NCI-H226 (cell line): Measurements from ENCODE around the gene ZNF710.
"Not testable (repeated sequence)": the region's sequence is repeated elsewhere in the genome, so short reads cannot be mapped to it uniquely, and the experiment has no call there.

Experiments used
- DNase-seq: peaks from one replicate; pipeline ENCODE4 v3.0.0-alpha.2; 2015

The ZNF710 gene

DNA sequence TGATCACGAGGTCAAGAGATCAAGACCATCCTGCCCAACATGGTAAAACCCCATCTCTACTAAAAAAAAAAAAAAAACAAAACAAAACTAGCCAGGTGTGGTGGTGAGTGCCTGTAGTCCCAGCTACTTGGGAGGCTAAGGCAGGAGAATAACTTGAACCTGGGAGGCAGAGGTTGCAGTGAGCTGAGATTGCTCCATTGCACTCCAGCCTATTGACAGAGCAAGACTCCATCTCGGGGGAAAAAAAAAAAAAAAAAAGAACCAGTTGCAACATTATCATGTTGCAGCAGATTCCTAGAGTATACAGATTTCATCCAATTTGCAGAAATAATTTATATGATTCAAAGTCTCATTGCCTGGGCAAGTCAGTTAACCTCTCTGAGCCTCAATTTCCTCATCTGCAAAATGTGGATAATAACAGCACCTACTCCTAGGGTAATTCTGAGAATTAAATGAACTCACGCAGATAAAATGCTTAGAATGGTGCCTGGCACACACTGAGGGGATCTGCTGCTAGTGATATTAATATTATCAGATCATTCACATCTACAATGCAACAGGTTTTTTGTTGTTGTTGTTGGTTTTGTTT is 108.1 kb downstream of the ZNF710 start:
- not testable (repeated sequence) for DNase-seq

DNA sequence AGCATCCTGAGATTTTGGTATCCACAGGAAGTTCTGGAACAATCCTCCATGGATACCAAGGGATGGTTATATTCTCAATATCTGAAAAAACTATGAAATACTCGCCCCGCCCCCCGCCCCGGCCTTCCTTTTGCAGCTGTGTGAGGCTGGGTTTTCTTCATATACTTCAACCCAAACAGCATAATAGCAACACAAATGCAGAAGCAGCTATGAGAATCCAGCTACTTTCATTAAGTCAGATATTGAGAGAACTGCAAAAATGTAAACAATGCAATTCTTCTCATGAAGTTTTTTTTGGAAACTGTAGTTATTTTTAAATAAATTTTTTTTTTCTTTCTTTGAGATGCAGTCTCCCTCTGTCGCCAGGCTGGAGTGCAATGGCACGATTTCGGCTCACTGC is 112.0 kb downstream of the ZNF710 start:
- no peak for DNase-seq

DNA sequence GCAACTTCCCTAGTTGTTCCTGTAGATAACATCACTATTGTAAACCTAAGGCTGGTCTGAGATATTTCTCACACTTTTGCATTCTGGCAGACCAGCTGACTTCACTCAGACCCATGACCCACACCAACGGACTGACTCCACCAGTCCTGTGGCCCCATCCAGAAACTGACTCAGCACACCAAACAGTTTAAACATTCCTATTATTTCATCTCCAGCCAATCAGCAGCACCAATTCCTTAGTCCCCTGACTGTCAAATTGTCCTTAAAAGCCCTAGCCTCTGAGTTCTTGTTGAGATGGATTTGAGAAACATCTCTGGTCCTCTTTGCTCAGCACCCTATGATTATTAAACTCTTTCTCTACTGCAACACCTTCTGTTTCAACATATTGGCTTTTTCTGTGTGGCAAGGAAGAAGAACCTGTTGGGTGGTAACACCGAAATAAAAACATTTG is 113.4 kb downstream of the ZNF710 start:
- no peak for DNase-seq

DNA sequence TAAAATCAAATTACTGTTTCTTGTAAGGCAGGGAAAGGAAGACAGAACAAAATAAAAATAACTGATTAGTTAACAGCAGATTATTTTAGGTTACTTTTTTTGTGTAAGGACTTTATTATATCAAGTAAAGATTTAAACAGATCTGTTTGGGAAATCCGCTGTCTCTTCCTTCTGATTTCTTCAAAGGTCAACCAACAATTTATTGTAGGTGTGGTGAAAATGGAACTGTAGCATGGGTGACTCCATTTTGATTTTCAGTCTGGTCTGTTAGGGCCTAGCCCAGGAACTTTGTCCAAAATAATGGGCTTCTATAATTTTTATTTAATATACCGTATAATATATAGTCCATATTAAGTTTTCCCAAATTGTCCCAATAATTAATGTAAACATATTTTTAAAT is 114.7 kb downstream of the ZNF710 start:
- no peak for DNase-seq

DNA sequence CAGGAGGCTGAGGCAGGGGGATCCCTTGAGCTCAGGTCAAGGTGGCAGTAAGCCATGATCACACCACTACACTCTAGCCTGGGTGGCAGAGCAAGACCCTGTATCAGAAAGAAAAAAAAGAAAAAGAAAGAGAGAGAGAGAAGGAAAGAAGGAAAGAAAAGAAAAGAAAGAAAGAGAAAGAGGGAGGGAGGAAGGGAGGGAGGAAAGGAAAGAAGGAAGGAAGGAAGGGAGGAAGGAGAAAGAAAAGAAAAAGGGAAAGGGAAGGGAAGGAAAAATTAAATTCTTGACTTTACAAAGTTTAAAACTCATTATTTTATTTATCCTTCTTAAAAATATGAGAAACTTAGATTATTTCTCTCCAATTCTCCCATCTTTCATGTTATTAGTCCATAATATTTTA is 118.2 kb downstream of the ZNF710 start:
- no peak for DNase-seq

DNA sequence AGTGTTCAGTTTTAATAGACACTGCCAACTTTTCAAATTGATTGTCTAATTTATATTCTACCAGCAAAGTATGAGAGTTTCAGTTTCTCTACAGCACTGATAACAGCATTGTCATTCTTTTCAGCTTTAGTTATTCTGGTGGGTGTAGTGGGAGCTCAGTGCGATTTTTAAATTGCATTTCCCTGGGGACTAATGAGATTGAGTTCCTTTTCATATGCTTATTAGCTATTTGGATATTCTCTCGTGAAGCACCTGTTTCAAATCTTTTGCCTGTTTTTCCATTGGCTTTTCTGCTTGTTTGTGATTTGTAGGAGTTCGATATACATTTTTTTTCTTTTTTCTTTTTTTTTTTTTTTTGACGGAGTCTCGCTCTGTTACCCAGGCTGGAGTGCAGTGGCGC is 120.0 kb downstream of the ZNF710 start:
- DNase-seq = no peak

DNA sequence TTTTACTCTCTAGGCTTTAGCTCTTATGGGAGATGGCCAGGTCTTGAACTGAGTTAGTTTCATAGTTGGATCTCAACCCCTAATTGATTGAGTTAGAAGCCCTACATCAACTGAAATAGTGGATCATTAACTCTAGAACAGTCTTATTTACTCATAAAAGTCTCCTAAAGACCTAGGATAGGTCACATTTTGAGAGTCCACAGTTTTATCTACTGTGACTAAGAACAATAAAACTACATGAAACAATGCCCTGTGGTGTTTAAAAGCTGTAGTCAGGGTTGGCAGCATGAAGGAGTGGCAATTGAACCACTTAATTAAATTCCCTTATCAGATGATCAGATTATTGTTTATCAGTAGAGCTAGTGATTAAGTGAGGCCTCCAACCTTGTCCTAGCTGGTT is 123.4 kb downstream of the ZNF710 start:
- no peak for DNase-seq

DNA sequence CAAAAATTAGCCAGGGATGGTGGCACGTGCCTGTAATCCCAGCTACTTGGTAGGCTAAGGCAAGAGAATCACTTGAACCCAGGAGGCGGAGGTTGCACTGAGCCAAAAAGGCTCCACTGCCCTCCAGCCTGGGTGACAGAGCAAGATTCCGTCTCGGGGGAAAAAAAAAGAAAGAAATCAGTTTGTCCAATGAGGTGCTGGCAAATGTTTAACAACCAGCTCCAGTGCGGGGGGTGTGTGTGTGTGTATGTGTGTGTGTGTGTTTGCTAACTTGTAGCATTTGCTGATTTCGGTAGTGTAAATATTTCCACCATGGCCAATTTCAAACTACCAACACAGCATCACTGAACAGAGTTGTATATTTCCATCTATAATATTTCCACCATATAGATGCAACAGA is 124.9 kb downstream of the ZNF710 start:
- no peak for DNase-seq

DNA sequence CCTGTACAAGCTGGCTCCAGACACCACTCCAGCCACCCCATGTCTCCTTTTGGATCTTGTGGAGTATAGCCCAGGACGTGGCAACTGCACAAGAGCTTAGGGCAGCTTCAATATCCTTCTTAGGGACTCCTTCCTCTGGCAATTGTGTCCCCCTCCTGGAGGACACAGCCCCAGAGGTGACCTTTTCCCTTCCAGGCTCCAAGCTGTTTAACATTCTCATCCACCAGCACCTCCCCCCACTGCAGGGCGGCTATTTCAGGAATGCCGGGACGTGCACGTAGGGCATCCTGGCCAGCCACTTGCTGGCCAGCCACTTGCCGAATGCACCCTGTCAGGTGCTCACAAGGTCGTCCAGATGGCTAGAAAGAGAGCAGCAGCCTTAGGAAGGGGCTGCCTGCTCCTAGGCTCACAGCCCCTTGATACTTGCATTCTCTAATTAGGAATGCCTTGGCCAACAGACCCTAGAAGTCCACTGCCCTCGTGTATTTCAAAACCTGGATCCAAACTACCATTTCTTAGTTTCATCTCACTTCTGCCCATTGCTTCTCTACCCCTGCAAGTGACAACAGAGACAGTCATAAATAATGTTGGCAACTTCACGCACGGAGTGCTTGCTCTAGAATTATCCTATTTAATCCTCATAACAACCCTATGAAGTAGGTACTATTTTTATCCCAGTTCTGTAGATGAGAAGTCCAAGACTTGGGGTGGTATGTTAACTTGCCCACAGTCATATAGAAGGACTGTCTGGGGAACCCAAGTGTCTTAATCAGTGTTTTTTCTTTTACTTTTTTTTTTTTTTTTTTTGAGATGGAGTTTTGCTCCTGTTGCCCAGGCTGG is 125.7 kb downstream of the ZNF710 start:
- no peak for DNase-seq

DNA sequence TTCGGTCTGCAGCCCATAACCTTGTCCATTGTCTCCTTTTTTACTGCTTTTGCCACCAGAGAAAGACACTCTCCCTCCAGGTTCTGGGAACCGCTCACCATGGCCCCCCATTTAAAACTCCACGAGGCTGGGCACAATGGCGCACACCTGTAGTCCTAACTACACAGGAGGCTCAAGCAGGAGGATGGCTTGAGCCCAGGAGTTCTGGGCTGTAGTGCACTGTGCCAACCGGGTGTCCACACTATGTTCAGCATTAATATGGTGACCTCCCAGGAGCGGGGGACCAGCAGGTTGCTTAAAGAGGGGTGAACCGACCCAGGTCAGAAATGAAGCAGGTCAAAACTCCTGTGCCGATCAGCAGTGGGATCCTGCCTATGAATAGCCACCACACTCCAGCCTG is 129.2 kb downstream of the ZNF710 start:
- no peak for DNase-seq
